Measurements from ENCODE around the gene FGR.
A peak's percentile ranks its signal among the peaks of the same experiment; 100 is the strongest.

DNA sequence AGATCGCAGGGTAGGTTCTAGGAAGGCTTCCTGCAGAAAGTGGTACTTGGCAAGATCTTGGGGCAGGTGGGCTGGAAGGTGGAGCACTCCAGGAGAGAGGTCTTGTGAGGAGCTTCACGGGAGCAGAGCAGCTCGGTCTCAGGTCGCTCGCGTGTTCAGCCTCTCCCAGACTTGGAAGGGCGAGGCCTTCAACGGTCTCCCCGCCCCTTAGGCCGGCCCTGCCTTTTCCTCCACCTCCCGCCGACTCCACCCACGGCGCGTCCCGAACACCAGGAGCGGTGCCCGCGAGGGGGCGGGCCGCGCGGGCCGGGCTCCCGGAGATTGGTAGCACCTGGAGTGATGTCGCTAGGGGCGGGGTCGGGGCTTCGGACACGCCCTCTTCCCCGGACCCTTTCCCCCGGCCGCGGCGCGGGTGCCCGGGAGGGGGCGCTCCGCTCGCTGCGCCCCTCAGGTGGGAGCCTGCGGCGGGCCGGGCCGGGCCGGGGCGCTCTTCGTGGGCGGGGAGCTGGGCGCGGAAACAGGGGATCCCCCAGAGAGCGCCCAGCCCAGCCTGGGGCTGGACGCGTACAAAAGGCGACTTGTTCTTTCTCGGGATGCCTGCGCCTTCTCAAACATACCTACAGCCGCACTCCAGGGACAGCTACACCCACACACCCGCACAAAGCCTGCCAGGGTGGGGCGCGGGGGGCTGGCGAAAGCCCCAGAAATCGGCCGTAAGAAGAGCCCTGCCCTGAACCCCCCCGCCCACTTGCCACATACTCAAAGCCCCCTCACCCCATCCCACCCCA, 66.5 kb downstream of the FGR start:
- TF ChIP-seq, protein P1, sequence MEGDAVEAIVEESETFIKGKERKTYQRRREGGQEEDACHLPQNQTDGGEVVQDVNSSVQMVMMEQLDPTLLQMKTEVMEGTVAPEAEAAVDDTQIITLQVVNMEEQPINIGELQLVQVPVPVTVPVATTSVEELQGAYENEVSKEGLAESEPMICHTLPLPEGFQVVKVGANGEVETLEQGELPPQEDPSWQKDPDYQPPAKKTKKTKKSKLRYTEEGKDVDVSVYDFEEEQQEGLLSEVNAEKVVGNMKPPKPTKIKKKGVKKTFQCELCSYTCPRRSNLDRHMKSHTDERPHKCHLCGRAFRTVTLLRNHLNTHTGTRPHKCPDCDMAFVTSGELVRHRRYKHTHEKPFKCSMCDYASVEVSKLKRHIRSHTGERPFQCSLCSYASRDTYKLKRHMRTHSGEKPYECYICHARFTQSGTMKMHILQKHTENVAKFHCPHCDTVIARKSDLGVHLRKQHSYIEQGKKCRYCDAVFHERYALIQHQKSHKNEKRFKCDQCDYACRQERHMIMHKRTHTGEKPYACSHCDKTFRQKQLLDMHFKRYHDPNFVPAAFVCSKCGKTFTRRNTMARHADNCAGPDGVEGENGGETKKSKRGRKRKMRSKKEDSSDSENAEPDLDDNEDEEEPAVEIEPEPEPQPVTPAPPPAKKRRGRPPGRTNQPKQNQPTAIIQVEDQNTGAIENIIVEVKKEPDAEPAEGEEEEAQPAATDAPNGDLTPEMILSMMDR (conservative IDR thresholded peaks at IDR 0.05; ENCODE audit: low read depth in 2 of 2) = peak; percentile 64 to 73
- TF ChIP-seq EZH2phosphoT487 (IDR thresholded peaks at IDR 0.05; ENCODE audit: unreplicated experiment) = no peak

Data from GM23338 (cell line).